GM12878 (cell line): ENCODE results near the gene NR2F6.

ENCODE experiments used
- ETV6 ChIP-seq, 2 experiments: fragments of 450-650 bp in 1 of 2; IDR thresholded peaks in 1 of 2; conservative IDR thresholded peaks in 1 of 2; 2 replicates each; pipeline ENCODE4 v1.6.1; 2014; ENCODE audit warnings: antibody characterized with exemption in 1 of 2, borderline replicate concordance in 1 of 2, low read depth in 1 of 2, mild to moderate bottlenecking in 1 of 2, moderate library complexity in 1 of 2
- IKZF2 ChIP-seq, 2 experiments: fragments of 450-650 bp; IDR thresholded peaks; 2 replicates each; pipeline ENCODE4 v1.6.1; 2017; ENCODE audit warnings: mild to moderate bottlenecking in 2 of 2, moderate library complexity in 2 of 2
- JUNB ChIP-seq: IDR thresholded peaks from 2 replicates; pipeline ENCODE4 v1.6.1; 2016; ENCODE audit warnings: antibody characterized with exemption, mild to moderate bottlenecking
- JUND ChIP-seq: IDR thresholded peaks from 2 replicates; pipeline ENCODE4 v1.6.1; 2012; ENCODE audit warnings: low read depth, mild to moderate bottlenecking, low read length, improper control_type of control experiment, moderate library complexity
- MAX ChIP-seq: IDR thresholded peaks from 2 replicates; pipeline ENCODE4 v1.6.1; 2012; ENCODE audit warnings: low read depth, low read length, improper control_type of control experiment
- POLR2A ChIP-seq: IDR thresholded peaks from 2 replicates; pipeline ENCODE4 v1.6.1; 2011; ENCODE audit warnings: low read depth, mild to moderate bottlenecking, low read length
- POLR2AphosphoS2 ChIP-seq: IDR thresholded peaks from 2 replicates; pipeline ENCODE4 v1.6.1; 2011; ENCODE audit warnings: low read depth, mild to moderate bottlenecking, low read length, improper control_type of control experiment, moderate library complexity
- SIN3A ChIP-seq: IDR thresholded peaks from 2 replicates; pipeline ENCODE4 v1.6.1; 2012; ENCODE audit warnings: low read depth, low read length, improper control_type of control experiment
- SP1 ChIP-seq: IDR thresholded peaks from one replicate; pipeline ENCODE4 v1.6.1; 2011; ENCODE audit warnings: low read depth, low read length
- TCF3 ChIP-seq: IDR thresholded peaks from 2 replicates; pipeline ENCODE4 v1.6.1; 2012; ENCODE audit warnings: low read depth, mild to moderate bottlenecking, low read length, borderline replicate concordance; ENCODE audit not compliant: insufficient read depth
- ZBTB4 ChIP-seq: fragments of 450-650 bp; formaldehyde crosslinking; IDR thresholded peaks from 2 replicates; pipeline ENCODE4 v1.4.0; 2022; ENCODE audit warnings: mild to moderate bottlenecking, moderate library complexity
- ZNF24 ChIP-seq: fragments of 450-650 bp; IDR thresholded peaks from 2 replicates; pipeline ENCODE4 v1.6.1; 2017; ENCODE audit warnings: antibody characterized with exemption, mild to moderate bottlenecking
- TF ChIP-seq, protein P1 (sequence below), 3 experiments: IDR thresholded peaks in 2 of 3; conservative IDR thresholded peaks in 1 of 3; 2 replicates each; pipeline ENCODE4 v1.5.1; 2011; ENCODE audit warnings: low read depth in 3 of 3, low read length in 3 of 3, mild to moderate bottlenecking in 3 of 3, control low read depth in 2 of 3, moderate library complexity in 2 of 3, inconsistent platforms in 1 of 3, mixed read lengths in 1 of 3; ENCODE audit not compliant: control insufficient read depth in 2 of 3, insufficient read depth in 1 of 3; ENCODE audit errors: extremely low read depth in 1 of 3
- TF ChIP-seq, protein P2 (sequence below): fragments of 150-350 bp; IDR thresholded peaks from 2 replicates; pipeline ENCODE4 v1.6.1; 2016; ENCODE audit warnings: low read depth, low read length

GRCh38 chr19:17259934-17260333, 14.2 kb upstream of the NR2F6 start:
- no peak for TF ChIP-seq IKZF2 (IDR thresholded peaks at IDR 0.05)
- TF ChIP-seq POLR2AphosphoS2, result no peak
- TF ChIP-seq, protein P1, sequence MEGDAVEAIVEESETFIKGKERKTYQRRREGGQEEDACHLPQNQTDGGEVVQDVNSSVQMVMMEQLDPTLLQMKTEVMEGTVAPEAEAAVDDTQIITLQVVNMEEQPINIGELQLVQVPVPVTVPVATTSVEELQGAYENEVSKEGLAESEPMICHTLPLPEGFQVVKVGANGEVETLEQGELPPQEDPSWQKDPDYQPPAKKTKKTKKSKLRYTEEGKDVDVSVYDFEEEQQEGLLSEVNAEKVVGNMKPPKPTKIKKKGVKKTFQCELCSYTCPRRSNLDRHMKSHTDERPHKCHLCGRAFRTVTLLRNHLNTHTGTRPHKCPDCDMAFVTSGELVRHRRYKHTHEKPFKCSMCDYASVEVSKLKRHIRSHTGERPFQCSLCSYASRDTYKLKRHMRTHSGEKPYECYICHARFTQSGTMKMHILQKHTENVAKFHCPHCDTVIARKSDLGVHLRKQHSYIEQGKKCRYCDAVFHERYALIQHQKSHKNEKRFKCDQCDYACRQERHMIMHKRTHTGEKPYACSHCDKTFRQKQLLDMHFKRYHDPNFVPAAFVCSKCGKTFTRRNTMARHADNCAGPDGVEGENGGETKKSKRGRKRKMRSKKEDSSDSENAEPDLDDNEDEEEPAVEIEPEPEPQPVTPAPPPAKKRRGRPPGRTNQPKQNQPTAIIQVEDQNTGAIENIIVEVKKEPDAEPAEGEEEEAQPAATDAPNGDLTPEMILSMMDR (IDR thresholded peaks at IDR 0.05 in 2 of 3, conservative IDR thresholded peaks at IDR 0.05 in 1 of 3; ENCODE audit: control insufficient read depth in 2 of 3, extremely low read depth in 1 of 3, insufficient read depth in 1 of 3, low read depth in 3 of 3, low read length in 3 of 3), result no peak
- TF ChIP-seq JUND, result no peak
- TF ChIP-seq SIN3A, result no peak
- no peak for TF ChIP-seq ZNF24
- no peak for TF ChIP-seq SP1
- no peak for TF ChIP-seq POLR2A
- TF ChIP-seq JUNB, result no peak
- no peak for TF ChIP-seq ETV6 (conservative IDR thresholded peaks at IDR 0.05 in 1 of 2, IDR thresholded peaks at IDR 0.05 in 1 of 2; ENCODE audit: borderline replicate concordance in 1 of 2, low read depth in 1 of 2)
- TF ChIP-seq, protein P2, sequence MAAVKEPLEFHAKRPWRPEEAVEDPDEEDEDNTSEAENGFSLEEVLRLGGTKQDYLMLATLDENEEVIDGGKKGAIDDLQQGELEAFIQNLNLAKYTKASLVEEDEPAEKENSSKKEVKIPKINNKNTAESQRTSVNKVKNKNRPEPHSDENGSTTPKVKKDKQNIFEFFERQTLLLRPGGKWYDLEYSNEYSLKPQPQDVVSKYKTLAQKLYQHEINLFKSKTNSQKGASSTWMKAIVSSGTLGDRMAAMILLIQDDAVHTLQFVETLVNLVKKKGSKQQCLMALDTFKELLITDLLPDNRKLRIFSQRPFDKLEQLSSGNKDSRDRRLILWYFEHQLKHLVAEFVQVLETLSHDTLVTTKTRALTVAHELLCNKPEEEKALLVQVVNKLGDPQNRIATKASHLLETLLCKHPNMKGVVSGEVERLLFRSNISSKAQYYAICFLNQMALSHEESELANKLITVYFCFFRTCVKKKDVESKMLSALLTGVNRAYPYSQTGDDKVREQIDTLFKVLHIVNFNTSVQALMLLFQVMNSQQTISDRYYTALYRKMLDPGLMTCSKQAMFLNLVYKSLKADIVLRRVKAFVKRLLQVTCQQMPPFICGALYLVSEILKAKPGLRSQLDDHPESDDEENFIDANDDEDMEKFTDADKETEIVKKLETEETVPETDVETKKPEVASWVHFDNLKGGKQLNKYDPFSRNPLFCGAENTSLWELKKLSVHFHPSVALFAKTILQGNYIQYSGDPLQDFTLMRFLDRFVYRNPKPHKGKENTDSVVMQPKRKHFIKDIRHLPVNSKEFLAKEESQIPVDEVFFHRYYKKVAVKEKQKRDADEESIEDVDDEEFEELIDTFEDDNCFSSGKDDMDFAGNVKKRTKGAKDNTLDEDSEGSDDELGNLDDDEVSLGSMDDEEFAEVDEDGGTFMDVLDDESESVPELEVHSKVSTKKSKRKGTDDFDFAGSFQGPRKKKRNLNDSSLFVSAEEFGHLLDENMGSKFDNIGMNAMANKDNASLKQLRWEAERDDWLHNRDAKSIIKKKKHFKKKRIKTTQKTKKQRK, result no peak
- TF ChIP-seq TCF3, result no peak
- TF ChIP-seq MAX, result no peak
- TF ChIP-seq ZBTB4 (CRISPR knock-in tag), result no peak
